Right ventricle myocardium inferior (tissue), 1 donor: ENCODE measurements around the gene TBC1D26. TPM values are rescaled to one million over a fixed set of nuclear protein-coding genes. Genes with fewer than 3 reads are reported as not detected.
A peak's percentile ranks its signal among the peaks of the same experiment; 100 is the strongest.
"Not testable (repeated sequence)": the region's sequence is repeated elsewhere in the genome, so short reads cannot be mapped to it uniquely, and the experiment has no call there.

Source experiments
- ATAC-seq: fragments of 200-7000 bp; cut with Tn5 transposase; one replicate; pipeline ENCODE4 v1.9.1; 2020; ENCODE audit warnings: mild to moderate bottlenecking, moderate library complexity
- DNase-seq: peaks from one replicate; pipeline ENCODE4 v3.0.0; 2021; ENCODE audit errors: missing footprints
- intact Hi-C: fragments of 100-400 bp; cut with DNase I; formaldehyde crosslinking; loops from one replicate; pipeline ENCODE4 v1.11.0; 2022
- long read RNA-seq: library from polyadenylated mRNA; unstranded; transcript quantifications from one replicate; pipeline ENCODE4 v2.0.0, GENCODE V29; 2021
- total RNA-seq: library from RNA; stranded (reverse); fragmentation: NEBNext Ultra II Directional; extraction: Animal tissue kit (Norgen Biotek cat#: 25700); gene quantifications from one replicate; pipeline ENCODE4 v1.2.1, GENCODE V29; 2021
- donor health status: DM: no; HTN: yes; CAD: no; lungs with severe emphysema.

TBC1D26 gene
- total RNA-seq = not detected
- long read RNA-seq = 0 reads

- intact Hi-C loops, ATAC-seq: not testable (repeated sequence)
- peak; percentile 31 for DNase-seq
These were observed at the start of gene TBC1D26 for GRCh38 chr17:15731900-15732299. TBC1D26 (plus strand) TSS chr17:15732283; CDS start chr17:15735349, 3,066 bp downstream.

- ATAC-seq, DNase-seq, intact Hi-C loops: not testable (repeated sequence)
These were observed 48.9 kb upstream of the TBC1D26 start for GRCh38 chr17:15683135-15683534.

- ATAC-seq (peak; percentile 94), DNase-seq (peak; percentile 93)
- intact Hi-C loops = not testable (repeated sequence)
These were observed 48.1 kb upstream of the TBC1D26 start, which contains the start of gene TRIM16 for GRCh38 chr17:15683824-15684478. TRIM16 (minus strand) TSS chr17:15684311; CDS start chr17:15651609, 32,702 bp downstream.

DNA sequence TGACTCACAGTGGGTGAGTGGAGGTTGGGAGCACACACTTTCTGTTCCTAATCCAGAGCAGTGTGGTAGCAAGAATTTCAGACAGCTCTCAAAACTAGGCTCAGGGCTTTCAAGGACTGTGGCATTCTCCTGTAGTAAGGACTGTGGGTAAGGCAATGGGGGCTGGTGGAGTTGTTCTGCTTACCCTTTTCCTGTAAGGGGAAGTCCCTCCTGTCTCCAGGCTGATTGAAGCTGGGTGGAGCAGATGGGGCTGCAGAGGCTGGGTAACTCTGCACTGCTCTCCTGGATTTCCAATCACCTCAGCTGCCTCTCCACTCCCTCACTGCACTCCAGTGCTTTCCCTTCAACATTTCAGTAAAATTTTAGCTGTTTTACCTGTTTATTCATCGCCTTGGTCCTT is 44.6 kb upstream of the TBC1D26 start:
- ATAC-seq, DNase-seq, intact Hi-C loops: not testable (repeated sequence)

DNA sequence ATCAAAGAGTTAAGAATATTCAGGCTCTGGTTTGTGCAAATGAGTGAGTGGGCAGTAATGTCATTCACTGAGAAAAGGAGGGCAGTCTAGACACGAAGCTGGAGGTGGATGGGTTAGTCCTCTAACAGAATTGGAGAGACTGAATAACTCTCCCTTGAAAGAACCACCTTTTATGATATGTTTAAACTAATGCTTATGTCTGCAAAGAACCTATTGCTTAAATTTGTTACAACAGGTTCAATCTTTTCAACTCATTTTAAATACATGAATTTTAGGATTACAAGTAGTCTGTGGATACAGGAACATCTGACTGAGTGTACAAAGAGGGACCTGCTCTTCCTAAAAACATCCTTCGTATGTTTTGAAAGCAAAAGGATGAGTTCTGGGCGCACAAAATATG is 33.1 kb upstream of the TBC1D26 start:
- not testable (repeated sequence) for ATAC-seq

DNA sequence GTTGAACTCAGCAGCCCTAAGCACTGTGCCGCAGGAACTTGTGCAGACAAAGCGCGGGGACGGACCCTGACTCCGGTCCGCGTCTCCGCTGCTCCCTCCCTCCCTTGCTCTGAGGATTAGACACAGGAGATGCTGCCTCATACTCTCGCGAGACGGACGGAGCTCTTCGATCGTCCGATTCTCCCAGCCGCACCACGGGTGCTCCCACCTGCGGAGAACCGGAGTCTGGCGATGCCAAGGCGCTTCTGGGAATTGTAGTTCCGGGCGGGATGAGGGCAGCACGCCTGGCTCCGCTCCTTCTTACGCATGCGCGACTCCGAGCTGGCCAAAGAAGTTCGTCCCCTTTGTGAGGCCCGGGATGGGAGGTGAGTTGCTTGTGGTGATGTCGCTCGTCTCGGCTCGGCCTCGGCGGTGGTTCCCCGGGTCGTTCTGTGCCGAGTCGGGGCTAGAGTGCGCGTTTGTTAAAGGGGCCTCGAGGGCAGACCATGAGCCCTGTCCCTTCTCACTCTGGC is 32.6 kb upstream of the TBC1D26 start, which contains the start of gene ZNF286A:
Gene ZNF286A (plus strand): TSS at position 340 of the 512 bp plus-strand sequence. CDS start 578 bp downstream, outside the sequence.
- DNase-seq (peak; percentile 99), ATAC-seq (peak; percentile 100)
- intact Hi-C loops = not testable (repeated sequence)

More for the DNA sequence above, 33.1 kb upstream of the TBC1D26 start:
- DNase-seq, intact Hi-C loops: not testable (repeated sequence)

DNA sequence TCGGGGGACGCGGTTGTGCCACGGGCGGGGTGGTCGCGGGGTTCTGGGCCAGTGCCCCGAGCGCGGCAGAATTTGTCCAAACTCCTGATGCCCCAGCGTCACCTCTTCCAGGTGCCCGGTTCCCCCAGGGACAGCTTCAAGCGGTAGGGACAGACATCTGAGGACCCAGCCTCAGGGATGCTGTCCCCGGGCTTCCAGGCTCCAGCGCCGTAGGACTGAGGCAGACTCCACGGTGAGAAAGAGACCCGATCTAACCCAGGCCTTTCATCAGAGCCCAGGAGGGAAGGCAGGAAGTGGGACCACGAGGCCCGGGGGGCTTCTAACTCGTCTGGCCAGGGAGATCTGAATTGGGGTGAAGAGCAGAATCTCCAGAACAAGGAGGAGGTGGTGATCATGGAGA is 32.1 kb upstream of the TBC1D26 start:
- intact Hi-C loops = not testable (repeated sequence)

GRCh38 chr17:15704239-15704638 is 27.8 kb upstream of the TBC1D26 start:
- ATAC-seq, intact Hi-C loops, DNase-seq: not testable (repeated sequence)

More for the DNA sequence above, 32.1 kb upstream of the TBC1D26 start:
- peak; percentile 14 for ATAC-seq
- not testable (repeated sequence) for DNase-seq

- ATAC-seq, intact Hi-C loops, DNase-seq: not testable (repeated sequence)
These were observed 27.3 kb upstream of the TBC1D26 start for GRCh38 chr17:15704813-15705212.

GRCh38 chr17:15708879-15709278 is 23.2 kb upstream of the TBC1D26 start:
- ATAC-seq, DNase-seq, intact Hi-C loops: not testable (repeated sequence)

- DNase-seq, intact Hi-C loops, ATAC-seq: not testable (repeated sequence)
These were observed 15.2 kb upstream of the TBC1D26 start for GRCh38 chr17:15716601-15717563.

DNA sequence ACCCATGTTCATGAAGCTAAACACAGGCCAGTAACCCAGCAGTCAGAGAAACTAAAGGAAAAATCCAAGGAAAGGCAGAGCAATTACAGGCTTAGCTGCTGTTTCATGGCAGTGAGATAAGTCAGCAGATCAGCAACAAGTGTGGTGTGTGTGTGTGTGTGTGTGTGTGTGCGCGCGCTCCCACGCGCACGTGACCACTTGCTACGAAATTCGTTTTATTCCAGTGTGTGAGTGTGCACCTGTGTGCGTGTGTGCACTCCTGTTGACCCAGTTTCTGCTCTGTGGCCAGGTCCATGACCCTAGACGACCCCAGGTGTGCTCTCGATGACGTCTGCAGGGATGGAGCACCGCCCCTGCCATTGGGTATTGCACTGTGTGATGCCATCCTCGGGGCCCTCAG is 1.5 kb upstream of the TBC1D26 start:
- DNase-seq, ATAC-seq, intact Hi-C loops: not testable (repeated sequence)

- ATAC-seq, intact Hi-C loops: not testable (repeated sequence)
- DNase-seq = peak; percentile 45
These were observed 1.2 kb downstream of the TBC1D26 start for GRCh38 chr17:15733174-15733789.

- DNase-seq, ATAC-seq, intact Hi-C loops: not testable (repeated sequence)
These were observed 4.5 kb downstream of the TBC1D26 start for GRCh38 chr17:15736578-15736977.

DNA sequence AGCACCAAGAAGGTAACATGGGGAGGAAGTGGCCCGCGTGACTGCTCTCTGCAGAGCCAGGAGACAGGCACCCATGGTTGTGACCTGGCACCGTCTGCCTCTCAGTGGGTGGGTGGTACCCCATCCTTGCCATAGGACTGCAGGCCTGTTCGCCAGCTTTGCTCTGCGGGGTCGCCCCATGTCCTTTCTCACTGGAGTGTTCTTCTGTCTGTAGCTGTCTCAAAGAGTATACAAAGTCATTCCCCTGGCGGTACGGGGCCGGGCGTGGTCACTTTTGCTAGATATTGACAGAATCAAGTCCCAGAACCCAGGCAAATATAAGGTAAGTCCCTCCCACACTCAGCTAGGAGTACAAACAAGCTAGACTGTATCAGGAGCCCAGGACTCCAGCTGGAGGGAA is 6.0 kb downstream of the TBC1D26 start:
- intact Hi-C loops = no loop called here
- DNase-seq (no peak), ATAC-seq (no peak)

GRCh38 chr17:15739259-15739658 is 7.2 kb downstream of the TBC1D26 start:
- ATAC-seq = not testable (repeated sequence)

GRCh38 chr17:15740041-15740440 is 8.0 kb downstream of the TBC1D26 start:
- intact Hi-C loops, ATAC-seq: not testable (repeated sequence)
- peak; percentile 68 for DNase-seq

More at GRCh38 chr17:15739259-15739658, 7.2 kb downstream of the TBC1D26 start:
- intact Hi-C loops, DNase-seq: not testable (repeated sequence)

DNA sequence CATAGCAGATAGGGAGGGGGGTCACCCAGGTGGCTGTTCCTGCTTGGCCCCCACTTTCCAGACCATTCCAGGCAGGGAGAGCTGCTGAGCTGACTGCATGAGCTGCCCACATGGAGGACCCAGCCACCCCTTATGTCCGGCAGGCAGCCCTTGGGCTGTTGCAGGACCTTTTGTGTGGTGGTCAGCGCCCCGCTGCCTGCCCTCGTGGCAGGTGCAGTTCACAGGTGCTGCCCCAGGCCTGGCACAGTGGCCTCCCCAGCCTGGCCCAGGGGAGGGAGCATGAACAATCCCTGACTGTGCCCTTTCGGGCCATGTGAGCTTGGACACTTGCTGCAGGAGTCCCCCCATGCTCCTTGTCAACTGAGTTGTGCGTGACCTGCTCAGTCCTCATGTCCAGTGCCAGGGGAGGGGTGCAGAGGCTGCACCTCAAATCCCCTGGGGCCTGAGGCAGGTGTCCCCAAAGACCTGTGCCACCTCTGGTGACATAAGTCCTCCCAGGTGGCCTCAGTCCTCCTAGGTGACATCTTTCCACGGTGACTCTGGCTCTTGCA is 8.6 kb downstream of the TBC1D26 start:
- DNase-seq = no peak
- no peak for ATAC-seq
- intact Hi-C loops = no loop called here
